Coronary artery (tissue), 2 donors: Measurements from ENCODE around the gene MGLL.

ENCODE experiments used
- DNase-seq: peaks from one replicate; pipeline ENCODE4 v3.0.0-alpha.2; 2017; ENCODE audit warnings: low spot score
- H3K27ac ChIP-seq, 2 donors: fragments of 200-600 bp; sonication (generic); one replicate each; pipeline ENCODE4 v1.5.1; 2016 to 2019
- H3K4me3 ChIP-seq: fragments of 200-600 bp; sonication (generic); 2 replicates; pipeline ENCODE4 v1.5.1; 2016; ENCODE audit warnings: mild to moderate bottlenecking, moderate library complexity
- CTCF ChIP-seq: fragments of 200-600 bp; sonication (generic); IDR thresholded peaks from one replicate; pipeline ENCODE4 v1.5.1; 2019; ENCODE audit warnings: antibody characterized with exemption

MGLL gene

DNA sequence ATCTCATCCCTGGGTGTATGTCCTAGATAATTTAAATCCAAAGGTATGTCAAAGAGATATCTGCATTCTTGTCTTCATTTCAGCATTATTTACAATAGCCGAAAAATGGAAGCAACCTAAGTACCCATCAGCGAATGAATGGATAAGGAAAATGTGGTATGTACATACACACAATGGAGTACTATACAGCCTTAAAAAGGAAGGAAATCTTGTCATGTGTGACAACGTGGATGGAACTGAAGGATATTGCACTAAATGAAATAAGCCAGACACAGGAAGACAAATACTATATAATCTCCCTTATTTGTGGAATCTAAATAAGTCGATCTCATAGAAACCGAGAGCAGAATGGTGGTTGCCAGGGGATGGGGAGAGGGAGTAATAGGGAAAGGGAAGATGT is 16.8 kb upstream of the MGLL start:
- no peak overlapping the region for H3K4me3 ChIP-seq
- H3K27ac ChIP-seq, result no peak overlapping the region
- DNase-seq, result no peak
- TF ChIP-seq CTCF, result no peak

GRCh38 chr3:127835993-127836882 is 13.9 kb upstream of the MGLL start:
- Histone ChIP-seq H3K27ac (no peak overlapping the region), H3K4me3 (no peak overlapping the region)
- no peak for DNase-seq
- no peak for TF ChIP-seq CTCF

DNA sequence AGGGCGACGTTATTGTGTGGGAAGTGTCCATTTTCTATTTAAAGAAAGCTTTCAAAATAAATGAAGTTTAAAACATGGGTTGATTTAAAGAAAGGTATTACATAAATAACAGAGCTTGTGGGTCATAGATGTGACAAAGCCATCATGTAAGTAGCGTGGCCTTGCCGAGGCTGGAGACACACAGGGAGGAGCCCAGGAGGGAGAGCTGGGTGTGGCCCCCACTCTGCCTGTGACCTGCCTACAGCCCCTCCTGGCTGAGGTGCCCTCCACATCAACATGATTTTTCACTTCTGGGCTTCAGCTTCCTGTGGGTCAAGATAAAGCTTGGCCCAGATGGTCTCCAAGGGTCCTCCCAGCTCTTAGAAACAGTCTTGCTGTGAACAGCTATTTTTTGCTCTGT is 12.5 kb upstream of the MGLL start:
- DNase-seq, result no peak
- Histone ChIP-seq H3K4me3 (no peak overlapping the region), H3K27ac (no peak overlapping the region)
- no peak for TF ChIP-seq CTCF

DNA sequence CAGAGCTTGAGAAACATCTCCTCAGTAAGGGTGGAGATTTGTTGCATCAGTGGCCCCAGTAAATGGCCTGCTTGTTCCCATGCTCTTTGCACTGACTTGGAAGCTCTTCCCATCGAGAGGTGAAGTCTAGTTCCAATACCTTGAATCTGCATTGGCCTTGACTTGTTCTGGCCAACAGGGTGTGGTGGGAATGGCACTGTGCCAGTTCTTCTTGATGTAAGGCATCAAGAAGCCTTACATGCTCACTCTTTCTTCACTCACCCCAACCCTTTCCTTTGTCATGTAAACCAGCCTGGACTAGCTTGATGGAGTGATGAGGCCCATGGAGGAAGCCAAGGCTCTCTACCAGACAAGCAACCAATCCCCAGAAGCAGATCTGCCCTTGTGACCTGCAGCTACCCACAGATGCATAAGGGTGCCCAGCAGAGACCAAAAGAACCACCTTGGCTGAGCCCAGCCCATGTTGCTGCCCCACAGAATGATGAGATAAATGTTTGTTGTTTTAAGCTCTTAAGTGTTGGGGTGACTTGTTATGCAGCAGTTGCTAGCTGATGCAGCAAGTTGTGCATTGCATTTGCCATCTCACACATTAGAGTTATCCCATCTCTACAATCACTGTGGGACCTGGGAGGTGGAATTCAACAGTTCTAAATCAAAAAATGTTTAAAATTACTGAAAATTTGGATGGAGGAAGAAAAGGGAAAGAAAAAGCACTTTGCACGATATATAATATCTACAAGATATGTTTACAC is 11.1 kb upstream of the MGLL start:
- TF ChIP-seq CTCF, result no peak
- DNase-seq, result no peak
- Histone ChIP-seq H3K27ac (no peak overlapping the region), H3K4me3 (no peak overlapping the region)

- DNase-seq, result no peak
- H3K27ac ChIP-seq, result no peak overlapping the region
- TF ChIP-seq CTCF, result no peak
- H3K4me3 ChIP-seq, result no peak overlapping the region
Observed at GRCh38 chr3:127831723-127832172, 9.4 kb upstream of the MGLL start.

DNA sequence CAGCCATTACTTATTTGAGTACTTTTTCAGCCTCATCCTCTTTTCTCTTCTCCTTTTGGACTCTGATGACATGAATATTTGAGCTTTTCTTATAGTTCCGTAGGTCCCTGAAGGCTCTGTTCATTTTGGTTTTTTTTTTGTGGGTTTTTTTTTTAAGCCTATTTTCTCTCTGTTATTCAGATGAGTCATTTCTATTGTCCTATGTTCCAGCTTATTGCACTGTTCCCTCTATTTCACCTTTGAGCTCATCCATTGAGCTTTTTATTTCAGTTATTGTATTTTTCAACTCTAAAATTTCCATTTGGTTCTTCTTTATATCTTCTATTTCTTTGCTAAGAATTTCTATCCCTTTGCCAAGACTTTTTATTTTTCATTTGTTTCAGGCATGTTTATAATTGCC is 7.2 kb upstream of the MGLL start:
- DNase-seq, result no peak
- Histone ChIP-seq H3K27ac (no peak overlapping the region), H3K4me3 (no peak overlapping the region)
- TF ChIP-seq CTCF, result no peak
